Ascending aorta (tissue), 2 donors: ENCODE measurements around the gene HES4. TPM values are rescaled to one million over a fixed set of nuclear protein-coding genes. Genes with fewer than 3 reads are reported as not detected.

Experiments used
- DNase-seq, 2 donors: peaks; one replicate each; pipeline ENCODE4 v3.0.0-alpha.2; 2019; ENCODE audit warnings: low spot score in 2 of 2
- H3K27ac ChIP-seq, 2 donors: fragments of 200-600 bp; sonication (generic); one replicate each; pipeline ENCODE4 v1.5.1; 2016 to 2017; ENCODE audit warnings: mild to moderate bottlenecking in 1 of 2
- H3K27me3 ChIP-seq: fragments of 200-600 bp; sonication (generic); one replicate; pipeline ENCODE4 v1.5.1; 2017
- H3K36me3 ChIP-seq, 2 donors: fragments of 200-600 bp; sonication (generic); one replicate each; pipeline ENCODE4 v1.5.1; 2016
- H3K4me1 ChIP-seq, 2 donors: fragments of 200-600 bp; sonication (generic); one replicate each; pipeline ENCODE4 v1.5.1; 2016 to 2017; ENCODE audit warnings: mild to moderate bottlenecking in 1 of 2
- H3K4me3 ChIP-seq, 2 donors: fragments of 200-600 bp; sonication (generic); one replicate each; pipeline ENCODE4 v1.5.1; 2016 to 2017; ENCODE audit warnings: mild to moderate bottlenecking in 1 of 2
- H3K9me3 ChIP-seq, 2 donors: fragments of 200-600 bp; sonication (generic); one replicate each; pipeline ENCODE4 v1.5.1; 2016
- CTCF ChIP-seq, 3 experiments: fragments of 200-600 bp in 2 of 3; fragments of 450-650 bp in 1 of 3; sonication (generic) in 2 of 3; IDR thresholded peaks; one replicate each; pipeline ENCODE4 v1.5.1; 2016 to 2019; ENCODE audit warnings: antibody characterized with exemption in 3 of 3, mild to moderate bottlenecking in 1 of 3, moderate library complexity in 1 of 3
- intact Hi-C: fragments of 100-400 bp; cut with DNase I; formaldehyde crosslinking; loops from one replicate; pipeline ENCODE4 v1.15.1; 2023
- total RNA-seq: library from RNA; depleted of rRNA; stranded (reverse); fragments of >200 nt; gene quantifications from one replicate; pipeline ENCODE4 v1.1.0, GENCODE V29; 2016

HES4 gene
- total RNA-seq, 1 donor from 2014 or later, result 285 TPM

GRCh38 chr1:975365-975764 lies 24.5 kb downstream of the HES4 start:
- TF ChIP-seq CTCF (IDR thresholded peaks at IDR 0.05), result no peak
- Histone ChIP-seq H3K4me3 (no peak overlapping the region), H3K27ac (no peak overlapping the region), H3K4me1 (peaks cover 2 to 3% of the 10 kb centered on the region in 2 donors), H3K9me3 (no peaks in the 10 kb centered on the region), H3K36me3 (no peaks in the 10 kb centered on the region), H3K27me3 (peaks cover 26% of the 10 kb centered on the region)
- intact Hi-C loops, result no loop called here
- no peak for DNase-seq

- Histone ChIP-seq H3K9me3 (no peaks in the 10 kb centered on the region), H3K4me3 (no peak overlapping the region), H3K27me3 (peaks cover 26% of the 10 kb centered on the region), H3K36me3 (no peaks in the 10 kb centered on the region), H3K4me1 (peaks cover 2 to 3% of the 10 kb centered on the region in 2 donors), H3K27ac (no peak overlapping the region)
- intact Hi-C loops, result no loop called here
- TF ChIP-seq CTCF (IDR thresholded peaks at IDR 0.05), result no peak
- no peak for DNase-seq
These were observed 25.1 kb downstream of the HES4 start for GRCh38 chr1:974687-975328.

GRCh38 chr1:974293-974640 lies 25.6 kb downstream of the HES4 start:
- no peak for DNase-seq
- peaks cover 2 to 3% of the 10 kb centered on the region in 2 donors for H3K4me1 ChIP-seq
- no peak overlapping the region for H3K4me3 ChIP-seq
- H3K27ac ChIP-seq, result no peak overlapping the region
- no peak for TF ChIP-seq CTCF (IDR thresholded peaks at IDR 0.05)
- intact Hi-C loops, result no loop called here
- H3K27me3 ChIP-seq, result peaks cover 26% of the 10 kb centered on the region
- no peaks in the 10 kb centered on the region for H3K36me3 ChIP-seq
- H3K9me3 ChIP-seq, result no peaks in the 10 kb centered on the region

- peaks cover 2 to 3% of the 10 kb centered on the region in 2 donors for H3K4me1 ChIP-seq
- no peak overlapping the region for H3K27ac ChIP-seq
- no peaks in the 10 kb centered on the region for H3K9me3 ChIP-seq
- H3K36me3 ChIP-seq, result no peaks in the 10 kb centered on the region
- no peak overlapping the region for H3K4me3 ChIP-seq
- TF ChIP-seq CTCF (IDR thresholded peaks at IDR 0.05), result no peak
- DNase-seq, result no peak
- H3K27me3 ChIP-seq, result peaks cover 26% of the 10 kb centered on the region
- intact Hi-C loops, result no loop called here
These were observed 26.2 kb downstream of the HES4 start for GRCh38 chr1:973459-974292.

- Histone ChIP-seq H3K27ac (no peak overlapping the region), H3K4me3 (no peak overlapping the region), H3K27me3 (peaks cover 26% of the 10 kb centered on the region), H3K4me1 (peaks cover 2 to 3% of the 10 kb centered on the region in 2 donors), H3K36me3 (no peaks in the 10 kb centered on the region), H3K9me3 (no peaks in the 10 kb centered on the region)
- intact Hi-C loops, result no loop called here
- DNase-seq, result no peak
- no peak for TF ChIP-seq CTCF (IDR thresholded peaks at IDR 0.05)
These were observed 27.0 kb downstream of the HES4 start for GRCh38 chr1:972726-973458.
